ENCODE results near the gene CRY2.

Gene CRY2

DNA sequence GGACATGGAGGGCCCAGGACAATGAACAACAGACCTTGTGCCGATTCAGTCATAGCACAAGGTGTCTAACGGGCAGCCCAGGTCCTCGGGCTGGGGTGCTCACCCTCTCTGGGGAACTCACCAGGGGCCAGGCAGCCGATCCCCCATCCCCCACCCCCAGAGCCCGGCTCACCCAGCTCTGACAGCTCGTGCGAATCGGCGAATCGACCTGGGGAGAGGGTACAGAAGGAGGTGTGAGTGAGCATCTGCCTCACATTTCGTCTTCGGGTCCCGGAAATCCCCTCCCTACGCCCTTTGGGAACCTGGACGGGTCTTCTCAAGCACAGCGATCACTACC, 70.0 kb downstream of the CRY2 start:
- no peak for DNase-seq (ENCODE audit: low read depth in 2 of 3, low spot score in 1 of 3)

DNA sequence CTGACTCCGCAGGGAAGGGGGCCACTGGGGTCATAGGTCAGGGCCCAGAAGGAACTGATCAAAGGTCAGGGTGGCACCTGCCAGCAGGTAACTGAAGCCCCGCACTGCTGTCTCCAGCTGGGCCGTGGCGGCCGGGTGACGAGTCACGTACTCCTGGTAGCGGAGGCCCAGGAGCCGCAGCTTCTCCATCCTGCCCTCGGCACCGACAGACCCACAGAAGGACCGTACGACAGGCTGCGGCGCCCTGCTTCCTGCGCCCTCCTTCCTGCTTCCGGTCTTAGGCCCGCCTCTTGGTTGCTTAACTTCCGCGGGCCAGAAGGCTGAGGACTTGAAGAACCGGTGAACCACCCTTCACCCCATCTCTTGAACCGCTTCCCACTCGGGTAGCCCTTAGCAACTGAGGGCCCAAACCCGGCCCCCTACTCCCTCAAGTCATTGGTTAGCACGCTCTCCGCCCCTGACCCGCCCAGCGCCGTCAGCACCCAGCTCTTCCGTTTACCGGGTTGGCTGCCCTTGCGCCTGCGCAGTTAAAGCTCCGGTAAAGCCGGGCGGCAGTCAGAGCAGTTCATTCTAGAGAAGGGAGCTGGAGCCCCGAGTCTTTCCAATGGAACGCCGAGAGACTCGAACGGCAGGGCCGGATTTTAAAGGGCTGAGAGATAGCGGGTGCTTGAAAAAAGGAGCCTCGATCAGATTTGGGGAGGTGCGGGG, 70.5 kb downstream of the CRY2 start, which contains the start of gene PEX16:
Gene PEX16, minus strand, starts transcription at position 255 of the 708 bp plus-strand sequence. Its CDS starts 66 bp downstream, at position 189.
- peak; percentile 85 to 94 (median 93) for DNase-seq (ENCODE audit: low read depth in 2 of 3, low spot score in 1 of 3)

GRCh38 chr11:45918331-45918941, 71.2 kb downstream of the CRY2 start:
- peak; percentile 33 to 70 (median 53) for DNase-seq (ENCODE audit: low read depth in 2 of 3, low spot score in 1 of 3)

DNA sequence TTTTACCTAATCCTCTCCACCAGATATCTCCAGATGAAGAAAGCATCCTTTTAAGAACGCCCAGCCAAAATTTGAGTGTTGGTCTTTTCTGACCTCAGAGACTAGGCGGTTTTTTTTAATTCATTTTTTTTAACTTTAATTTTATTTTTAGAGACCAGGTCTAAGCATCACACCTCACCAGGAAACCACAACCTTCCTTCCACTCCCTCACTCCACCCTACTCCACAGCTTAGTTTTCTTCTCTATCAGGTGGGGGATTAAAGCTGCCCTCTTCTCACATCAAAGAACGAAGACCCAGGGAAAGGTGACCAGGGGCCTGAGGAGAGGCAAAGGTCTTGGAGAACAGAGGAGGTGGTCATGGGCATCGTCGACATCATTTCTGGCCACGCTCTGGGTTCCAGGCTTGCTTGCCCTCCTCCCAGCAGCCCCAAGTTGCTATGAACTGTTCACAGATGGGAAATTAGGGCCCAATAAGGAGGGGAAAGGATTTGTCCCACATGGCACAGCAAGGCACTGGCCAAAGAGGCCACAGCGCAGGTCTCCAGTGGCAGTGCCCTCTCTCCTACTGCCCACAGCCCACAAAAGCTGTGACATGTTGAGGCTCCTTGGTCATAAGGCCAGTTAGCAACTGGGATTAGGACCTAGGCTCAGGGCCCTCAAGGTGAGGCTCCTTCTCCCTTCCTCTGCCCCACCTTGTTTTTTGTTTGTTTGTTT, 71.8 kb downstream of the CRY2 start:
- DNase-seq (ENCODE audit: low read depth in 2 of 3, low spot score in 1 of 3) = no peak

GRCh38 chr11:45919806-45920530, 72.7 kb downstream of the CRY2 start:
- DNase-seq (ENCODE audit: low read depth in 2 of 3, low spot score in 1 of 3) = no peak

DNA sequence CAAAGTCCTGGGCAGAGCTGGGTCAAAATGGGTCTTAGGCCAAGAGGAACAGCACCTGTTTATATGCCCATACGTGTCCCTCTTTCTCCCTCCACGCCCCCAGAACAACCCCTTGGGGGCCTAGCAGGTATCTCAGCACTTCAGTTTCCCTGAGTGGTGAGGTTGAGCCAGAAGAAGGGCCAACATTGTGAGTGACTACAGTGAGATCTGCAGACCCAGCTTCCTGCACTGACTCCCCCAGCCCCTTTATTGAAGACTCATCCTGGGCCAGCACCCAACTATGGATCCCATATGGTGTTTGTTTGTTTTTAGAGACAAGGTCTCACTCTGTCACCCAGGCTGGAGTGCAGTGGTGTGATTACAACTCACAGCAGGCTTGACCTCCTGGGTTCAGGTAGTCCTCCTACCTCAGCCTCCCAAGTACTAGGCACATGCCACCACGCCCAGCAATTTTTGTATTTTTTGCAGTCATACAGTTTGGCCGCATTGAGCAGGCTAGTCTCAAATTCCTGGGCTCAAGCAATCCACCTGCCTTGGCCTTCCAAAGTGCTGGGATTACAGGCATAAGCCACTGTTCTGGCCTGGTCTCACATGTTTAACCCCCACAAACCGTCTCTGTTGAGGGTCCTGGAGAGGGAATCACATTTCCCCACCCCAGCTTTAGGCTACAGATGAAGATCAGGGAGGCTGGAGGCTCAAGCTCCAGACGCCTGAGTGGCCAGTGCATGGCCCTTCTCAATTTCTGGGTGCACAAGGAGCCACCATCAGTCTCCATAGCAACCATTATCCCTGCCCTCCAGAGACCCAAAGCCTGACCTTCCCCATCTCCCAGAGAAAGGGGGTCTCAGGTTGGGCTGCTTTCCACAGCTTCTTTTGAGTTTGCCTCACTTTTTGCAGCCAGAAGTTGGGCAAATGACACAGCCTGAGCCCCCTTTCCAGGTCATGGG, 73.5 kb downstream of the CRY2 start:
- DNase-seq (ENCODE audit: low read depth in 2 of 3, low spot score in 1 of 3) = no peak

- no peak for DNase-seq (ENCODE audit: low read depth in 2 of 3, low spot score in 1 of 3)
Observed at GRCh38 chr11:45921561-45922424, 74.5 kb downstream of the CRY2 start.

GRCh38 chr11:45922425-45923082, 75.3 kb downstream of the CRY2 start, which contains the start of gene LARGE2:
LARGE2 (plus strand) TSS chr11:45922656; CDS start chr11:45922883, 227 bp downstream.
- DNase-seq (ENCODE audit: low read depth in 2 of 3, low spot score in 1 of 3) = no peak

DNA sequence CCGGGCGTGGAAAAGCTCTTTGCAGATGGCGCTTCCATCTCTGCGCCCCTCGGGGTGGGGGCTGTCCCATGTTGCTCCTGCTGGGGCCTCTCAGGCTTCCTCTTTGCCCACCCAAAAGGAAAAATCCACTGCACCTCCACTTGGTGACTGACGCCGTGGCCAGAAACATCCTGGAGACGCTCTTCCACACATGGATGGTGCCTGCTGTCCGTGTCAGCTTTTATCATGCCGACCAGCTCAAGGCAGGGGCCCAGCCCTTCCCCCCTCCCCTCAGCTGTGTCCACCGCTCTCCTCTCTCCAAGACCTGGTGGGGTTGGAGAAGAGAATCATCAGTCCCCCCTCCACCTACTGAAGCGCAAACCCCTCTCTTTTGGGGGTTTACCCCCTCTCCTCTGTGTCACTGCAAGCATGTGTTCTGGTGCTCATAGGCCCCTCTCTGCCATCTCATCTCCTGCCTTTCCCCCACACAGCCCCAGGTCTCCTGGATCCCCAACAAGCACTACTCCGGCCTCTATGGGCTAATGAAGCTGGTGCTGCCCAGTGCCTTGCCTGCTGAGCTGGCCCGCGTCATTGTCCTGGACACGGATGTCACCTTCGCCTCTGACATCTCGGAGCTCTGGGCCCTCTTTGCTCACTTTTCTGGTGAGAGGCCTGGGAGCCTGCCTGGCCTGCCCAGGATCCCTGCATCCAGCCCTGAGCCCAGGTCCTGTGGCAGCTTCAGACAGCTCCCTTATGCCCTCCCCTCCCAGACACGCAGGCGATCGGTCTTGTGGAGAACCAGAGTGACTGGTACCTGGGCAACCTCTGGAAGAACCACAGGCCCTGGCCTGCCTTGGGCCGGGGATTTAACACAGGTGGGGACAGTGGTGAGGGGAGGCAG, 77.0 kb downstream of the CRY2 start:
- no peak for DNase-seq (ENCODE audit: low read depth in 2 of 3, low spot score in 1 of 3)

DNA sequence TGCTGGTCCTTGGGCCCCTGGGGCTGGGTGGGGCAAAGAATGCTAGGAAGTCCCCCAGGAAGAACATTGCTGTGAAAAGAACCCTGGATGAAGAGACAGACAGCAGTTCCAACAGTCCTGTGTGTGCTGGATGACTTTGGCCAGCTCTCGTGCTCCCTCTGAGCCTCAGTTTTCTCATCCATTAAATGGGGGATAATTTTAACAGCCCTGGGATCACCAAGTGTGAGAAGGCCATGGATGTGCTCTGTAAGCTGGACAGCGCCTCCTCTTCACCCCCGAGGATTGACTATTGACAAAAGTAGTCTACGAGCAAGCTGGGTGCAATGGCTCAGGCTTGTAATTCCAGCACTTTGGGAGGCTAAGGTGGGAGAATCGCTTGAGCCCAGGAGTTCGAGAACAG, 77.7 kb downstream of the CRY2 start:
- no peak for DNase-seq (ENCODE audit: low read depth in 2 of 3, low spot score in 1 of 3)

DNA sequence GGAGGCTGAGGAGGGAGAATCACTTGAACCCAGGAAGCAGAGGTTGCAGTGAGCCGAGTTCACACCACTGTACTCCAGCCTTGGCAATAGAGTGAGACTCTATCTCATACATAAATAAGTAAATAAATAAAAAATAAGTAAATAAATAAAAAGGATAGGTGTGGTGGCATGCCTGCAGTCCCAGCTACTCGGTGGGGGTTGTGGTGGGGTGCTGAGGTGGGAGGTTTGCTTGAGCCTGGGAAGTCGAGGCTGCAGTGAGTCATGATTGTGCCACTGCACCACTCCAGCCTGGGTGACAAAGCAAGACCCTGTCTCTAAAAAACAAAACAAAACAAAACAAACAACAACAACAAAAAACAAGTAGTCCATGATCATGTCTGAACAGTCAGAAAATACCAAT, 78.3 kb downstream of the CRY2 start:
- DNase-seq (ENCODE audit: low read depth in 2 of 3, low spot score in 1 of 3) = no peak

- no peak for DNase-seq (ENCODE audit: low read depth in 2 of 3, low spot score in 1 of 3)
Observed at GRCh38 chr11:45926001-45926401, 78.7 kb downstream of the CRY2 start.

DNA sequence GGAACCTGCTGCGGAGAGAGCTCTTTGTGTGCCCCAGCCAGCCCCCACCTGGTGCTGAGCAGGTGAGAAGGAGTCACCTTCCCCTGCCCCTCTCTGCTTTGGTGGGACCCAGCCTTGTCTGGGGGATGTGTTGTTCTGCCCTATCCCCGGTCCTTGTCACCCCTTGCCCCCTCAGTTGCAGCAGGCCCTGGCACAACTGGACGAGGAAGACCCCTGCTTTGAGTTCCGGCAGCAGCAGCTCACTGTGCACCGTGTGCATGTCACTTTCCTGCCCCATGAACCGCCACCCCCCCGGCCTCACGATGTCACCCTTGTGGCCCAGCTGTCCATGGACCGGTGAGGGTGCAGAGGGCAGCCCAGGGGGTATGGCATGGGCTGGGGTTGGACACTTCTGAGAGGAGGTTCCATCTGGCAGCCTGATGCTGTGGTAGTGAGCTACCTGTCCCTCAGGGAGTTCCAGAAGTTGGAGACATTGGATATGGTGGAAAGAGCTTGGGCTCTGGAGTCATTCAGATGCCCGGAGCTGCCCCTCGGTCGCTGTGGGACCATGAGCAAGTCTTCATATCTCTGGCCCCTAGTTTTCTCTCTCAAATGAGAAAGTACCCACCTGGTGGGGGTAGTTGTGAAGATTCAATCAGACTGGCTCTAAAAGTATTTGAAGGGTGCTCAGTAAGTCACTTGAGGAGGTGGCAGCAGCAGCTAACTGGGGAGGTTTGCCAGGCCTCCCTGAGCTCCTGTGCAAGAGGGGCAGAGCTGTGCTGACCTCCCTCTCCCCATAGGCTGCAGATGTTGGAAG, 79.5 kb downstream of the CRY2 start:
- no peak for DNase-seq (ENCODE audit: low read depth in 2 of 3, low spot score in 1 of 3)

GRCh38 chr11:45927332-45927683, 80.0 kb downstream of the CRY2 start:
- DNase-seq (ENCODE audit: low read depth in 2 of 3, low spot score in 1 of 3) = no peak

DNA sequence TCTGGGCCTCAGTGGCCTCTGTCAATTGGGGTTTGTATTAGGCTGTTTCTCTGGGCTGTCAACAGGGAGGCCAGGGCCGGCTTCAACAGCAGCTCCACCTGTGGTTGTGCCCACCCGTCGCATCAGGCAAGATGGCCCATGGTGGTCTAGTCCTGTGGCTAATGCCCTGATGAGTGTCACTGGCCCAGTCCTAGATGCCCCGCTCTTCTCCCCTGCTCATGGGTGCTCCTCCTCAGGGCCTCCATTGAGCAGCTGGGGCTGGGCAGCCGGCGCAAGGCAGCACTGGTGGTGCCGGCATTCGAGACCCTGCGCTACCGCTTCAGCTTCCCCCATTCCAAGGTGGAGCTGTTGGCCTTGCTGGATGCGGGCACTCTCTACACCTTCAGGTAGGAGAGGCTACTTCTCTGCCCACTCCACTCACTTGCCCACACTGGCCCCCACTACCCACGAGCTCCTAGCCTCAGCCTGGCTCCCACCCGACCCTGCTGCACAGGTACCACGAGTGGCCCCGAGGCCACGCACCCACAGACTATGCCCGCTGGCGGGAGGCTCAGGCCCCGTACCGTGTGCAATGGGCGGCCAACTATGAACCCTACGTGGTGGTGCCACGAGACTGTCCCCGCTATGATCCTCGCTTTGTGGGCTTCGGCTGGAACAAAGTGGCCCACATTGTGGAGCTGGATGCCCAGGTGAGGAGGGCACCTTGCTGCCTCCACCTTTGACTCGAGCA, 80.6 kb downstream of the CRY2 start:
- DNase-seq (ENCODE audit: low read depth in 2 of 3, low spot score in 1 of 3) = no peak

DNA sequence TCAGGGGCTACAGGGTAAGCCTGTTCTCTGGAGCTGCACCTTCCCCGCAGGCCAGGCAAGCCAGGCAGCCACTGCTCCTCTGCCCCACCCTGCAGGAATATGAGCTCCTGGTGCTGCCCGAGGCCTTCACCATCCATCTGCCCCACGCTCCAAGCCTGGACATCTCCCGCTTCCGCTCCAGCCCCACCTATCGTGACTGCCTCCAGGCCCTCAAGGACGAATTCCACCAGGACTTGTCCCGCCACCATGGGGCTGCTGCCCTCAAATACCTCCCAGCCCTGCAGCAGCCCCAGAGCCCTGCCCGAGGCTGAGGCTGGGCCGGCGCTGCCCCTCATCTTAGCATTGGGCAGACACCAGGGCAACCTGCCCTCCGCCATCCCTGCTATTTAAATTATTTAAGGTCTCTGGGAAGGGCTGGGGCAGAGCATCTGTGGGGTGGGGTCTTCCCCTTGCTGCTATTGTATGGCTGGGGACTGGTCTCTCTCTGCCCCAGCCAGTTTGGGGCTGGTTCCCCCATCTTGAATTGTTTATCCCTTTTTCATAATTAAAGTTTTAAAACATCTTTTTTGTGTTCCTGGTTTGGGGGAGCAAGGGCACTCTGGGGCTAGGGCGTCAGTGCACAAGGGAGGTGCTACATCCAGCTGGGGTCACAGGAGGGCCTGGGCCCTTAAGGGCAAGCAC, 81.4 kb downstream of the CRY2 start:
- DNase-seq (ENCODE audit: low read depth in 2 of 3, low spot score in 1 of 3) = no peak

All from stimulated activated CD4-positive, alpha-beta T cell treated with anti-CD3 and anti-CD28 coated beads, Interleukin-12 subunit alpha, Interleukin-12 subunit beta, amount 100 ng/mL, for 48 hours (primary cell).